Panc1 (cell line): ENCODE data around the gene WBP2NL. TPM values are rescaled to one million over a fixed set of nuclear protein-coding genes. Genes with fewer than 3 reads are reported as not detected.

Experiments
- ATAC-seq: fragments of 200-7000 bp; cut with Tn5 transposase; 2 replicates; pipeline ENCODE4 v1.9.1; 2020; ENCODE audit warnings: mild to moderate bottlenecking, moderate library complexity
- BruUV-seq: library from RNA; stranded (reverse); fragments of 400-500 nt; replicated peaks from 2 replicates; lab custom pipeline; 2021; lab: Mats Ljungman, UMichigan
- CTCF ChIA-PET: fragments of 300-600 bp; sonication (Branson Sonifier 250); formaldehyde crosslinking; loops from one replicate; lab custom pipeline; 2022; ENCODE audit warnings: antibody characterized with exemption; lab: Charles Lee
- POLR2A ChIA-PET: fragments of 300-600 bp; sonication (Branson Sonifier 250); formaldehyde crosslinking; loops from one replicate; lab custom pipeline; 2022; ENCODE audit warnings: antibody characterized with exemption; lab: Charles Lee
- DNase-seq: peaks from one replicate; pipeline ENCODE4 v3.0.0-alpha.2; 2010; ENCODE audit warnings: low read depth, low spot score
- H3K27ac ChIP-seq: 2 replicates; pipeline ENCODE4 v1.5.1; 2011; ENCODE audit warnings: mild to moderate bottlenecking, low read length, inconsistent platforms
- H3K27me3 ChIP-seq: fragments of 200-500 bp; sonication (Bioruptor generic); 2 replicates; pipeline ENCODE4 v1.6.0; 2014; ENCODE audit warnings: low read length, inconsistent platforms; ENCODE audit not compliant: control insufficient read depth, insufficient read depth
- H3K36me3 ChIP-seq: fragments of 200-500 bp; sonication (Bioruptor generic); 2 replicates; pipeline ENCODE4 v1.5.1; 2014; ENCODE audit warnings: inconsistent platforms, mild to moderate bottlenecking, low read length, moderate library complexity; ENCODE audit not compliant: control insufficient read depth, insufficient read depth
- H3K4me1 ChIP-seq: 2 replicates; pipeline ENCODE4 v1.5.1; 2011; ENCODE audit warnings: inconsistent platforms, mild to moderate bottlenecking, low read length, moderate library complexity; ENCODE audit not compliant: control insufficient read depth, insufficient read depth
- H3K4me3 ChIP-seq, 2 experiments: 2 replicates each; pipeline ENCODE4 v1.5.1; 2011 to 2012; ENCODE audit warnings: low read depth in 2 of 2, low read length in 2 of 2, mild to moderate bottlenecking in 2 of 2, inconsistent platforms in 1 of 2, moderate library complexity in 1 of 2
- H3K9me3 ChIP-seq: fragments of 200-500 bp; sonication (Bioruptor generic); 2 replicates; pipeline ENCODE4 v1.5.1; 2014; ENCODE audit warnings: low read depth, mild to moderate bottlenecking, inconsistent platforms, low read length, moderate library complexity; ENCODE audit not compliant: control insufficient read depth, insufficient read depth
- POLR2AphosphoS5 ChIP-seq: IDR thresholded peaks from 2 replicates; pipeline ENCODE4 v1.6.1; 2012; ENCODE audit warnings: mild to moderate bottlenecking, low read depth, low read length, moderate library complexity
- REST ChIP-seq, 2 experiments: IDR thresholded peaks; 2 replicates each; pipeline ENCODE4 v1.6.1; 2011 to 2012; ENCODE audit warnings: low read depth in 2 of 2, control low read depth in 1 of 2, low read length in 1 of 2, mild to moderate bottlenecking in 1 of 2, moderate library complexity in 1 of 2; ENCODE audit not compliant: insufficient read depth in 1 of 2
- SIN3A ChIP-seq: IDR thresholded peaks from 2 replicates; pipeline ENCODE4 v1.6.1; 2012; ENCODE audit warnings: low read depth, mild to moderate bottlenecking, low read length, moderate library complexity, borderline replicate concordance; ENCODE audit not compliant: insufficient read depth
- TCF7L2 ChIP-seq: IDR thresholded peaks from 2 replicates; pipeline ENCODE4 v1.6.1; 2011; ENCODE audit warnings: mild to moderate bottlenecking, low read depth, low read length, inconsistent platforms
- in situ Hi-C: cut with HindIII; loops from 2 replicates; pipeline ENCODE4 v1.10.0; 2016; ENCODE audit warnings: low sequenced_read_pairs, low pct_unique_long_range_greater_than_20kb
- intact Hi-C: fragments of 100-400 bp; cut with micrococcal nuclease; formaldehyde crosslinking; loops from one replicate; pipeline ENCODE4 v1.10.0; 2022; ENCODE audit not compliant: unreplicated experiment
- total RNA-seq: library from RNA; stranded (reverse); gene quantifications from one replicate; pipeline ENCODE4 v1.2.1, GENCODE V29; 2021; ENCODE audit not compliant: unreplicated experiment
- TF ChIP-seq, protein P1 (sequence below): fragments of 450-650 bp; IDR thresholded peaks from 2 replicates; pipeline ENCODE4 v1.5.1; 2017; ENCODE audit warnings: mild to moderate bottlenecking

The WBP2NL gene
- total RNA-seq, 1 experiment from 2014 or later = 0.44 TPM

DNA sequence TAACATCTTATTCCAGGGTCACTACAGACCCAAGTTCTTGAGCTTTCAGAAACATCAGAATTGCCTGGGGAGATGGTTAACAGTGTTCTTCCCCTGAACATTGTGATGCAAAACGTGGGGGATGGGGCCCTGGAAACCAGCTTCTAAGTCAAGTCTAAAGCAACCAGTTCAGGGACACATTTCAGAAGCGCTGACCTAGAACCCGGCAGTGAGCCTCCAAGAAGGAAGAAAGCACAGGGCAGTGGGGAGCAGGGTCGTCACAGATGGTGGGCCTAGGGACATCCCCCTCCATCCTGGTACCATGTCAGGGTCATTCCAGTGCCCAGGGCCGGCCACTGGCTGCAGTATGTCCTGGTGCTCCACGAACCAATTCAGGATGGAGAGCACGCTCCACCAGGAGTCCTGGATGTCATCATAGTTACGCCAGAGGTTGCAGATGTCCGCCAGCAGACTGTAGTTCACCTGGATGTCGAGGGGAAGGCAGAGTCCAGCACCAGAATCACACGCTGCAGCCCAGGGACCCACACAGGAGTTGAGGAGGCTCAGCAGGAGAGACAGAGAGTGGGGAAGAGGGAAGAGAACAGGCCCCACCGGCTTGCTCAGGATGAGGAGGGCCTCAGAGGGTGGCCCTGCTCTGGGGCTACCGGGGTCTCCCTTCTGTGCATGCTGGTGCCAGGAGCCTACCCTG lies 67.0 kb downstream of the WBP2NL start:
- no peak overlapping the region for H3K27ac ChIP-seq
- intact Hi-C loops (no loop called here), in situ Hi-C loops (no loop called here)
- no peaks in the 10 kb centered on the region for H3K36me3 ChIP-seq
- CTCF ChIA-PET = no interaction called here
- no peaks in the 10 kb centered on the region for H3K4me1 ChIP-seq
- no peak overlapping the region for H3K4me3 ChIP-seq
- DNase-seq (no peak), ATAC-seq (no peak)
- H3K27me3 ChIP-seq = no peaks in the 10 kb centered on the region
- no TSS peak for BruUV-seq
- TF ChIP-seq POLR2AphosphoS5 (no peak), SIN3A (no peak), TCF7L2 (no peak), REST (IDR thresholded peaks at IDR 0.05; ENCODE audit: insufficient read depth in 1 of 2, low read depth in 2 of 2, low read length in 1 of 2) (no peak)
- TF ChIP-seq, protein P1, sequence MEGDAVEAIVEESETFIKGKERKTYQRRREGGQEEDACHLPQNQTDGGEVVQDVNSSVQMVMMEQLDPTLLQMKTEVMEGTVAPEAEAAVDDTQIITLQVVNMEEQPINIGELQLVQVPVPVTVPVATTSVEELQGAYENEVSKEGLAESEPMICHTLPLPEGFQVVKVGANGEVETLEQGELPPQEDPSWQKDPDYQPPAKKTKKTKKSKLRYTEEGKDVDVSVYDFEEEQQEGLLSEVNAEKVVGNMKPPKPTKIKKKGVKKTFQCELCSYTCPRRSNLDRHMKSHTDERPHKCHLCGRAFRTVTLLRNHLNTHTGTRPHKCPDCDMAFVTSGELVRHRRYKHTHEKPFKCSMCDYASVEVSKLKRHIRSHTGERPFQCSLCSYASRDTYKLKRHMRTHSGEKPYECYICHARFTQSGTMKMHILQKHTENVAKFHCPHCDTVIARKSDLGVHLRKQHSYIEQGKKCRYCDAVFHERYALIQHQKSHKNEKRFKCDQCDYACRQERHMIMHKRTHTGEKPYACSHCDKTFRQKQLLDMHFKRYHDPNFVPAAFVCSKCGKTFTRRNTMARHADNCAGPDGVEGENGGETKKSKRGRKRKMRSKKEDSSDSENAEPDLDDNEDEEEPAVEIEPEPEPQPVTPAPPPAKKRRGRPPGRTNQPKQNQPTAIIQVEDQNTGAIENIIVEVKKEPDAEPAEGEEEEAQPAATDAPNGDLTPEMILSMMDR = no peak
- POLR2A ChIA-PET = no interaction called here
- H3K9me3 ChIP-seq = no peaks in the 10 kb centered on the region

DNA sequence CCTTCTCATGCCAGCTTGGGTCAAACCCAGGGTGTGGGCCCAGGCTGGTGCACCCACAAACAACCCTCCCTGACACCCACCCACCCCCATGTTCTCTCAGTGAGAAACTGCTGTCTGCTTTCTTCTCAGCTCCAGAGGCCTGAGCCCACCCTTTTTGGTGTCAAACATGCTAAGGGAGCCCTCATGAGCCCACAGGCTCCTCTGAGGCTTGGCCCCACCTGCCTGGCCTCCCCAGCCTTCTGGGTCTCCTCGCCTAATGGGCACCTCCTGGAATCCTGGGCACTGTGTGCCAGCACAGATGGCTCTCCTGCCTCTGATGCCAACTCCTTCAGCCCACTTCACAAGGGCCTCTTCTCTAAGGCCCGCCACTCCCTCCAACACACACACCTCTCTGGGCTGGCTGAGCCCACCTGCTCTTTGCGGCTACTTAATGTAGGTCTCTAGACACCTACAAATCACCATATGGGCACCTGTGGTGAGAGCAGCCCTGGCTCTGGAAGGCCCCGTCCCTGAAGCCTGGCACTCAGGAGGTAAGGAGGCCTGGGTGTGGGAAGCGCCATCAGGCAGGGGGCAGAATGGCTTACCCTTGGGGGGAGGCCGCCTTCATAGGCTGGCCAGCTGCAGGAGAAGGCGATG lies 67.7 kb downstream of the WBP2NL start:
- H3K27ac ChIP-seq = no peak overlapping the region
- POLR2A ChIA-PET = no interaction called here
- no TSS peak for BruUV-seq
- H3K27me3 ChIP-seq = no peaks in the 10 kb centered on the region
- ATAC-seq = no peak
- no peaks in the 10 kb centered on the region for H3K4me1 ChIP-seq
- intact Hi-C loops = no loop called here
- no peak for DNase-seq
- TF ChIP-seq SIN3A = no peak
- TF ChIP-seq, protein P1 = no peak
- no peak for TF ChIP-seq TCF7L2
- no peak for TF ChIP-seq REST (IDR thresholded peaks at IDR 0.05; ENCODE audit: insufficient read depth in 1 of 2, low read depth in 2 of 2, low read length in 1 of 2)
- TF ChIP-seq POLR2AphosphoS5 = no peak
- CTCF ChIA-PET = no interaction called here
- in situ Hi-C loops = no loop called here
- H3K36me3 ChIP-seq = no peaks in the 10 kb centered on the region
- H3K4me3 ChIP-seq = no peak overlapping the region
- no peaks in the 10 kb centered on the region for H3K9me3 ChIP-seq
